ENCODE measurements around the gene THADA. TPM values are rescaled to one million over a fixed set of nuclear protein-coding genes. Genes with fewer than 3 reads are reported as not detected.
A peak's percentile ranks its signal among the peaks of the same experiment; 100 is the strongest.

THADA gene
- total and polyA plus RNA-seq, 2 donors, result 11.8 to 20.6 TPM

DNA sequence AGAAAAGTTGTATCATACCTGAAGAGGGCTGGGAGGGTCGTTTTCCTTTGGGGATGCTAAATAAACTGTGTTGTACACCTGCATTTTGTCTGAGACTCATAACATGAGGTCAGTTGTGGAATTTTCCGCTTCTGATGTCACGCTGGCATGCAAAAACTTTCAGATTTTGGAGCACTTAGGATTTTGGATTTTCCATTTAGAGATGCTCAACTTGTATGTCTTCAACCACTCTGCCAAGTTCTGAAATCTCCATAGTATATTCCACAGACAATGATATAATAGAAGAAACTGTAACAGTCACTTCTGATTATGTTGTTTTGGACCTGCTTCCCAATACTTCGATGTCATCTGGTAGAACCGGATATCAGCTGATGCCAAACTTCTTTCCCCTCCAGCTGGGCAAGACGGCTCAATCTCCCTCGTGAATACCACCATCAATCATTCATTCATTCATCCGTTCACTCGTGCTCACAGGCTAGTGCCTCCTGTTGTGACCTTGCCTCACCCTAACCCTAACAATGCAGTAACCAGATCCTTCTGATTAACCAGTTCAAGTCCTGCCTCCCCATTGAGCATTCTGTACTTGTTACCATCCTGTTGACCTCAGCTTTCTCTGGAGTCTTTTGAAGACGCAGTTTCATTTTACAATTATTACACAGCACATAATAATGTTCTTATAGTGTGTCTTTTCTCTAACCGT is 35.9 kb upstream of the THADA start:
- Histone ChIP-seq H3K4me3 (ENCODE audit: low read length in 2 of 2) (no peak overlapping the region), H3K27me3 (ENCODE audit: control insufficient read depth in 2 of 2, insufficient read depth in 1 of 2, low read length in 1 of 2) (peaks cover 0 to 24% of the 10 kb centered on the region in 2 donors), H3K27ac (ENCODE audit: low read depth in 1 of 2, low read length in 1 of 2) (no peak overlapping the region), H3K4me1 (ENCODE audit: control insufficient read depth in 2 of 2, insufficient read depth in 2 of 2, low read length in 2 of 2) (peaks cover 3 to 4% of the 10 kb centered on the region in 2 donors), H3K9me3 (ENCODE audit: control insufficient read depth in 2 of 2, insufficient read depth in 1 of 2, low read length in 1 of 2) (no peaks in the 10 kb centered on the region), H3K36me3 (ENCODE audit: control insufficient read depth in 2 of 2, insufficient read depth in 2 of 2, low read length in 1 of 2) (no peaks in the 10 kb centered on the region)
- DNase-seq (ENCODE audit: low read depth in 6 of 9, low spot score in 9 of 9), result no peak
- WGBS, result 80% methylated on average over 11 of the region's 11 CpGs

DNA sequence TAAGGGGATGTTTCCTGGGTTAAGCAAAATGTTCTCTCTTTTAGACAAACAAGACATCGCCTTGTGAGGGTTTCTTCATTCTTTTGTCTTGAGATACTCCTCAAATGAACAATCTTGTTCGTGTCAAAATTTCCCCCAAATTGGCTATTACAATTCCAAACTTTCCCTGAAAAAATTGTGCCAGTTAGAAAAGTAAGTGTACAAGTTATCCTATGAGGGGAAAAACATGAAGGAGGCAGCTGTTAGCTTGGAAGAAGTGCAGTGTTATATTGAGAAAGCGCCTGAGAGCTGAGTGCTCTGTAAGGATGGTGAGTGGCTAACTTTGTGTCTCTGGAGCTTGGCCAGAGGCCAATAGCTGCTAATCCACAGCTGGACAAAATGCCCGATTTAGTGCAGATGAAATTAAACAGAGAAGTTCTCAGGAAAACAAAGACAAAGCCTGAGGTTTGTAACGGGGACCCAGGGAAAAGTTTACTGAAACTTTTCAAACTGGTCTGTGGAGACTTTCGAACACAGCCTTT is 27.2 kb upstream of the THADA start:
- Histone ChIP-seq H3K4me3 (ENCODE audit: low read length in 2 of 2) (no peak overlapping the region), H3K36me3 (ENCODE audit: control insufficient read depth in 2 of 2, insufficient read depth in 2 of 2, low read length in 1 of 2) (no peaks in the 10 kb centered on the region), H3K27ac (ENCODE audit: low read depth in 1 of 2, low read length in 1 of 2) (no peak overlapping the region), H3K9me3 (ENCODE audit: control insufficient read depth in 2 of 2, insufficient read depth in 1 of 2, low read length in 1 of 2) (no peaks in the 10 kb centered on the region), H3K27me3 (ENCODE audit: control insufficient read depth in 2 of 2, insufficient read depth in 1 of 2, low read length in 1 of 2) (peaks cover 0 to 2% of the 10 kb centered on the region in 2 donors), H3K4me1 (ENCODE audit: control insufficient read depth in 2 of 2, insufficient read depth in 2 of 2, low read length in 2 of 2) (no peaks in the 10 kb centered on the region)
- 86% methylated on average over 6 of the region's 6 CpGs for WGBS
- DNase-seq (ENCODE audit: low read depth in 6 of 9, low spot score in 9 of 9), result no peak

DNA sequence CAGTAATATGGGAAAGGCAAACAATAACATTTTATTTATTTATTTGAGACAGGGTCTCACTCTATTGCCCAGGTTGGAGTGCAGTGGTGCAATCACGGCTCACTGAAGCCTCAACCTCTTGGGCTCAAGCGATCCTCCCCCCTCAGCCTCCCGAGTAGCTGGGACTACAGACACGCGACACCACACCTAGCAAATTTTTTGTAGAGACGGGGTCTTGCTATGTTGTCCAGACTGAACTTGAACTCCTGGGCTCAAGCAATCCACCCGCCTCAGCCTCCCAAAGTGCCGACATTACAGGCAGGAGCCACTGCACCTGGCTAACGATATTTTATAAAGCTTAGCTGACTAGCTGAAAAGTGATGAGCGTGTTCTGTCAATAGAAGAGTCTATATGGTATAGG is 23.7 kb upstream of the THADA start:
- H3K4me3 ChIP-seq (ENCODE audit: low read length in 2 of 2), result no peak overlapping the region
- H3K4me1 ChIP-seq (ENCODE audit: control insufficient read depth in 2 of 2, insufficient read depth in 2 of 2, low read length in 2 of 2), result no peaks in the 10 kb centered on the region
- H3K27ac ChIP-seq (ENCODE audit: low read depth in 1 of 2, low read length in 1 of 2), result no peak overlapping the region
- no peaks in the 10 kb centered on the region for H3K9me3 ChIP-seq (ENCODE audit: control insufficient read depth in 2 of 2, insufficient read depth in 1 of 2, low read length in 1 of 2)
- no peak for DNase-seq (ENCODE audit: low read depth in 6 of 9, low spot score in 9 of 9)
- H3K36me3 ChIP-seq (ENCODE audit: control insufficient read depth in 2 of 2, insufficient read depth in 2 of 2, low read length in 1 of 2), result no peaks in the 10 kb centered on the region
- peaks cover 0 to 2% of the 10 kb centered on the region in 2 donors for H3K27me3 ChIP-seq (ENCODE audit: control insufficient read depth in 2 of 2, insufficient read depth in 1 of 2, low read length in 1 of 2)
- 96% methylated on average over 10 of the region's 10 CpGs for WGBS

DNA sequence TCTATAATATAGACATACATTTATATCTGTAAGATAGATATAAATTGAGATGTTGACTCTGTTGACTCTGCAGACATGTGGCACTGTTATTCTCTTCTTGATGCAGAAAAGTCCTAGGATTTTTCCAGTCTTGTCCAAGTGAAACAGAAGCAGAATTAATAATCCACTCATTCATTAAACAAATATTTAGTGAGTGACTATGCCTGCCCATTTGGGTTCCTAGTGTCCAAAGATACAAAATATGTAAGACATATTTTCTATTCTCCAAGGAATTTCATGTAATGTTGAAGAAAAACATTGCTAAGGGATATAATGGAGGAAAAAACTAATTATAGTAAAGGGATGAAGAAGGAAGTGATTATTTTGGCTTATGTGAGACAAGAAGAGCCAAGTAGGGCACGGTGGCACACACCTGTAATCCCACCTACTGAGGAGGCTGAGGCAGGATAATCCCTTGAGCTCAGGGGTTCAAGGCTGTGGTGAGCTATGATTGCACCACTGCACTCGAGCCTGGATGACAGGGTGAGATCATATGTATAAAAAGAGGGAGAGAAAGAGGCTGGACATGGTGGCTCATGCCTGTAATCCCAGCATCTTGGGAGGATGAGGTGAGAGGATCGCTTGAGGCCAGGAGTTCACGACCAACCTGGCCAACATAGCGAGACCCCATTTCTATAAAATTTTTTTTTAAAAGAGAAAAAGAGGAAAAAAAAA is 21.3 kb upstream of the THADA start:
- Histone ChIP-seq H3K9me3 (ENCODE audit: control insufficient read depth in 2 of 2, insufficient read depth in 1 of 2, low read length in 1 of 2) (no peaks in the 10 kb centered on the region), H3K27ac (ENCODE audit: low read depth in 1 of 2, low read length in 1 of 2) (no peak overlapping the region), H3K4me3 (ENCODE audit: low read length in 2 of 2) (no peak overlapping the region), H3K36me3 (ENCODE audit: control insufficient read depth in 2 of 2, insufficient read depth in 2 of 2, low read length in 1 of 2) (no peaks in the 10 kb centered on the region), H3K27me3 (ENCODE audit: control insufficient read depth in 2 of 2, insufficient read depth in 1 of 2, low read length in 1 of 2) (peaks cover 0 to 2% of the 10 kb centered on the region in 2 donors), H3K4me1 (ENCODE audit: control insufficient read depth in 2 of 2, insufficient read depth in 2 of 2, low read length in 2 of 2) (no peaks in the 10 kb centered on the region)
- 87% methylated on average over 5 of the region's 5 CpGs for WGBS
- no peak for DNase-seq (ENCODE audit: low read depth in 6 of 9, low spot score in 9 of 9)

DNA sequence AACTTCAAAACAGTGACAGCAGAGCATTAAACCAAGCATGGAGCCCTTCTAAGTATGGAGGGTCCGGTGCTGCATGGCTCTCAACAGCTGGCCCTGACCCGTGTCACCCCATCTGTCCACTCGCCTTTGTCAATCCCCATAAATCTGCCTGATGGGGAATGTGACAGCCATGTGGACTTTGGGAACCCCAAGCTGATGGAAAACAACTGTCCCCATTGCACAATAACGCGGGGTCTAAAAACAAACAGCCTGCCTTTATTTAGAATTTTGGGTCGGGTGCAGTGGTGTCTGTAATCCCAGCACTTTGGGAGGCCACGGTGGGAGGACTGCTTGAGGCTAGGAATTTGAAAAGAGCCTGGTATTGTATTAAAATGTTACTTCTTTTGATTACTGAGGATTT is 17.1 kb upstream of the THADA start:
- WGBS, result 92% methylated on average over 7 of the region's 7 CpGs
- no peaks in the 10 kb centered on the region for H3K9me3 ChIP-seq (ENCODE audit: control insufficient read depth in 2 of 2, insufficient read depth in 1 of 2, low read length in 1 of 2)
- no peaks in the 10 kb centered on the region for H3K4me1 ChIP-seq (ENCODE audit: control insufficient read depth in 2 of 2, insufficient read depth in 2 of 2, low read length in 2 of 2)
- no peak for DNase-seq (ENCODE audit: low read depth in 6 of 9, low spot score in 9 of 9)
- H3K27me3 ChIP-seq (ENCODE audit: control insufficient read depth in 2 of 2, insufficient read depth in 1 of 2, low read length in 1 of 2), result no peaks in the 10 kb centered on the region
- no peaks in the 10 kb centered on the region for H3K36me3 ChIP-seq (ENCODE audit: control insufficient read depth in 2 of 2, insufficient read depth in 2 of 2, low read length in 1 of 2)
- no peak overlapping the region for H3K27ac ChIP-seq (ENCODE audit: low read depth in 1 of 2, low read length in 1 of 2)
- no peak overlapping the region for H3K4me3 ChIP-seq (ENCODE audit: low read length in 2 of 2)

DNA sequence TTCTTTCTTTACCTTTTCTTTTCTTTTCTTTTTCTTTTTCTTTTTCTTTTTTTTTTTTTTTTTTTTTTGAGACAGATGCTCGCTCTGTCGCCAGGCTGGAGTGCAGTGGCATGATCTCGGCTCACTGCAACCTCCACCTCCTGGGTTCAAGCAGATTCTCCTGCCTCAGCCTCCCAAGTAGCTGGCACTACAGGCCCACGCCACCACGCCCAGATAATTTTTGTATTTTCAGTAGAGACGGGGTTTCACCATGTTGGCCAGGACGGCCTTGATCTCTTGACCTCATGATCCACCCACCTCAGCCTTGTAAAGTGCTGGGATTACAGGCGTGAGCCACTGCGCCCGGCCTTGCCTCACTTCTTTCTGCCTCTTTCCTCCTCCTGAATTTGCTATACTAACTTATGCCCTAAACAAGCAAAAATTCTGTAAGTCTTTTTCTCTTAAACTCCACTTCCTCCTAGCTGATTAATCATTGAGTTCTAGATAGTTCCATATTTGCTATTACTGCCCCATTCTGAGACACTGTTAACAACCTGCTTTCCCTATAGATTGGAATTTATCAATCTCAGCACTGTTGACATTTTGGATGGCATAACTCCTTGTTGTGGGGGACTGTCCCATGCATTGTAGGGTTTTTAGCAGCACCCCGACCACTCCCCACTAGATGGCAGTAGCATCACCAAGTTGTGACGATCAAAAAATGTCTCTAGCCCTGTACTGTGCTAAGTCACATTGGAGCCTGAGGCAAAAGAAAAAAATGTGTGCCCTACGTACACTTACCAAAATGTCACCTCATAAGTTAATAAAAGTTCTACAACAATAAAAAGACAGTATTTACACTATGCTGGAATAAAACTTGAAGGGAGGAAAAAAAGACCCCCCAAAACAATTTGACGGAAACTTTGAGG is 16.4 kb upstream of the THADA start:
- no peaks in the 10 kb centered on the region for H3K9me3 ChIP-seq (ENCODE audit: control insufficient read depth in 2 of 2, insufficient read depth in 1 of 2, low read length in 1 of 2)
- peak in 8 of 9 donors; percentile 41 to 81 (median 68) for DNase-seq (ENCODE audit: low read depth in 6 of 9, low spot score in 9 of 9)
- 73% methylated on average over 14 of the region's 14 CpGs for WGBS
- H3K4me3 ChIP-seq (ENCODE audit: low read length in 2 of 2), result no peak overlapping the region
- H3K4me1 ChIP-seq (ENCODE audit: control insufficient read depth in 2 of 2, insufficient read depth in 2 of 2, low read length in 2 of 2), result no peaks in the 10 kb centered on the region
- no peak overlapping the region for H3K27ac ChIP-seq (ENCODE audit: low read depth in 1 of 2, low read length in 1 of 2)
- no peaks in the 10 kb centered on the region for H3K36me3 ChIP-seq (ENCODE audit: control insufficient read depth in 2 of 2, insufficient read depth in 2 of 2, low read length in 1 of 2)
- H3K27me3 ChIP-seq (ENCODE audit: control insufficient read depth in 2 of 2, insufficient read depth in 1 of 2, low read length in 1 of 2), result no peaks in the 10 kb centered on the region

- WGBS, result 97% methylated on average over 4 of the region's 4 CpGs
These were observed 14.5 kb upstream of the THADA start for GRCh38 chr2:43610361-43610760.

DNA sequence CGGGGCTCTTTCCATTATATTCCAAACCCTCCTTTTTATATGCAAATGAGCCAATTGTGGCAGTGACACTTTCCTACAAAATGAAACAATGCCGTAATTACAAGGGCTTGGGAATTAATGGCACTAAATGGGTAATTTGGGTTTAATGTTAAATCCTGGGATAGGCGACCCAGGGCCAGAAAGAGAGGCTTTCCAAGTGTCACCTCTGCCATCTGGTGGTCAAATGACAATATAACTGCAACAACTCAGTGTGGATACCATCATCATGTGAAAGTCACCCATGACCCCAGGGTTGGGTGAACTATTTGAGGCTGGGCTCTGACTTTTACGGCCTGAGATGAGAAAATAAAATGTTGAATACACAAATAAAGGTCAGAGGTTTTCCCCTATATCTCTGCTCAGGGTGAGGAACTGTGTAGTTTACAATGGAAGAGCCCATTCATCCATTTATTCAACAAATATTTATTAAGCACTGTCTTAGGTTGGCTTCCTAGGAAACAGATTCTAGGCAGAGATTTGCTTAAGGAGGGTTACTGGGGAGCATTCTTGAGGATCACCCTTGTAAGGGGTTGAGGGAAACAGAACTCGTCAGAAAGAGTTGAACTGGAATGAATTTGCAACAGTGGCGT is 13.6 kb upstream of the THADA start:
- H3K9me3 ChIP-seq (ENCODE audit: control insufficient read depth in 2 of 2, insufficient read depth in 1 of 2, low read length in 1 of 2), result no peaks in the 10 kb centered on the region
- H3K36me3 ChIP-seq (ENCODE audit: control insufficient read depth in 2 of 2, insufficient read depth in 2 of 2, low read length in 1 of 2), result no peaks in the 10 kb centered on the region
- H3K4me3 ChIP-seq (ENCODE audit: low read length in 2 of 2), result no peak overlapping the region
- H3K27me3 ChIP-seq (ENCODE audit: control insufficient read depth in 2 of 2, insufficient read depth in 1 of 2, low read length in 1 of 2), result no peaks in the 10 kb centered on the region
- 57% methylated on average over 6 of the region's 6 CpGs for WGBS
- peak in 6 of 9 donors; percentile 11 to 63 (median 34) for DNase-seq (ENCODE audit: low read depth in 6 of 9, low spot score in 9 of 9)
- H3K27ac ChIP-seq (ENCODE audit: low read depth in 1 of 2, low read length in 1 of 2), result no peak overlapping the region
- H3K4me1 ChIP-seq (ENCODE audit: control insufficient read depth in 2 of 2, insufficient read depth in 2 of 2, low read length in 2 of 2), result no peaks in the 10 kb centered on the region

More at GRCh38 chr2:43610361-43610760, 14.5 kb upstream of the THADA start:
- Histone ChIP-seq H3K4me3 (ENCODE audit: low read length in 2 of 2) (no peak overlapping the region), H3K27me3 (ENCODE audit: control insufficient read depth in 2 of 2, insufficient read depth in 1 of 2, low read length in 1 of 2) (no peaks in the 10 kb centered on the region), H3K27ac (ENCODE audit: low read depth in 1 of 2, low read length in 1 of 2) (no peak overlapping the region), H3K9me3 (ENCODE audit: control insufficient read depth in 2 of 2, insufficient read depth in 1 of 2, low read length in 1 of 2) (no peaks in the 10 kb centered on the region), H3K4me1 (ENCODE audit: control insufficient read depth in 2 of 2, insufficient read depth in 2 of 2, low read length in 2 of 2) (no peaks in the 10 kb centered on the region), H3K36me3 (ENCODE audit: control insufficient read depth in 2 of 2, insufficient read depth in 2 of 2, low read length in 1 of 2) (no peaks in the 10 kb centered on the region)
- no peak for DNase-seq (ENCODE audit: low read depth in 6 of 9, low spot score in 9 of 9)
